Measurements from ENCODE around the gene WNT1. TPM values are rescaled to one million over a fixed set of nuclear protein-coding genes. Genes with fewer than 3 reads are reported as not detected.

WNT1 gene
- total and polyA plus RNA-seq, 11 donors = 0.29 TPM; not detected in 10

GRCh38 chr12:48972213-48972951 is 5.7 kb upstream of the WNT1 start:
- DNase-seq (no peak), ATAC-seq (no peak)
- Histone ChIP-seq H3K27ac (no peak overlapping the region), H3K9me3 (no peaks in the 10 kb centered on the region), H3K27me3 (peaks cover 32 to 85% (median 77%) of the 10 kb centered on the region in 9 donors), H3K4me1 (peaks cover 0 to 37% (median 12%) of the 10 kb centered on the region in 12 donors), H3K36me3 (no peaks in the 10 kb centered on the region), H3K4me3 (no peak overlapping the region)
- intact Hi-C loops (cut with DNase I) = no loop called here
- WGBS, 4 donors = 15 to 25% (median 18%) methylated on average over 3 to 23 of the region's 23 CpGs
- TF ChIP-seq POLR2A (IDR thresholded peaks at IDR 0.05) (no peak), CTCF (IDR thresholded peaks at IDR 0.05) (peak in 1 of 12 donors; percentile 10)

GRCh38 chr12:48972952-48973483 is 5.1 kb upstream of the WNT1 start:
- DNase-seq (no peak), ATAC-seq (no peak)
- intact Hi-C loops (cut with DNase I) = no loop called here
- H3K36me3 ChIP-seq = no peaks in the 10 kb centered on the region
- H3K27ac ChIP-seq = no peak overlapping the region
- 11 to 33% (median 22%) methylated on average over 3 of the region's 3 CpGs for WGBS, 4 donors
- peaks cover 0 to 44% (median 13%) of the 10 kb centered on the region in 12 donors for H3K4me1 ChIP-seq
- H3K27me3 ChIP-seq = peaks cover 38 to 91% (median 83%) of the 10 kb centered on the region in 9 donors
- no peaks in the 10 kb centered on the region for H3K9me3 ChIP-seq
- TF ChIP-seq CTCF (IDR thresholded peaks at IDR 0.05) (no peak), POLR2A (IDR thresholded peaks at IDR 0.05) (no peak)
- no peak overlapping the region for H3K4me3 ChIP-seq

GRCh38 chr12:48973531-48973930 is 4.6 kb upstream of the WNT1 start:
- ATAC-seq (peak in 3 of 4 donors; percentile 46 to 74 (median 71)), DNase-seq (peak in 3 of 5 donors; percentile 68 to 77 (median 76))
- WGBS, 4 donors = 19 to 58% (median 27%) methylated on average over 4 to 12 of the region's 12 CpGs
- Histone ChIP-seq H3K4me3 (no peak overlapping the region), H3K27me3 (peaks cover 43 to 97% (median 88%) of the 10 kb centered on the region in 9 donors), H3K9me3 (no peaks in the 10 kb centered on the region), H3K36me3 (no peaks in the 10 kb centered on the region), H3K4me1 (peaks cover 4 to 49% (median 18%) of the 10 kb centered on the region in 12 donors), H3K27ac (no peak overlapping the region)
- no peak for TF ChIP-seq CTCF (IDR thresholded peaks at IDR 0.05)
- TF ChIP-seq POLR2A (IDR thresholded peaks at IDR 0.05) = no peak
- intact Hi-C loops (cut with DNase I) = no loop called here

- no peak overlapping the region for H3K27ac ChIP-seq
- intact Hi-C loops (cut with DNase I) = no loop called here
- no peaks in the 10 kb centered on the region for H3K9me3 ChIP-seq
- WGBS, 4 donors = 19 to 29% (median 20%) methylated on average over 9 to 19 of the region's 19 CpGs
- no peaks in the 10 kb centered on the region for H3K36me3 ChIP-seq
- DNase-seq = peak in 3 of 5 donors; percentile 66 to 74 (median 68)
- peaks cover 7 to 54% (median 23%) of the 10 kb centered on the region in 12 donors for H3K4me1 ChIP-seq
- peaks cover 47 to 100% (median 94%) of the 10 kb centered on the region in 9 donors for H3K27me3 ChIP-seq
- peak; percentile 5 to 63 (median 55) for ATAC-seq
- TF ChIP-seq CTCF (IDR thresholded peaks at IDR 0.05) (peak; percentile 29 to 68 (median 58)), POLR2A (IDR thresholded peaks at IDR 0.05) (no peak)
- no peak overlapping the region for H3K4me3 ChIP-seq
Measured at GRCh38 chr12:48973941-48974673, 4.0 kb upstream of the WNT1 start.
